DMS153 (cell line): ENCODE results near the gene PEBP1.

Experiments
- DNase-seq: peaks from one replicate; lab custom pipeline; 2025; lab: John Stamatoyannopoulos, UW

Gene PEBP1

GRCh38 chr12:118193958-118194357, 58.0 kb downstream of the PEBP1 start:
- DNase-seq = no peak
